Measurements from ENCODE around the gene C19orf25. TPM values are rescaled to one million over a fixed set of nuclear protein-coding genes. Genes with fewer than 3 reads are reported as not detected.

C19orf25 gene
- total and polyA plus RNA-seq, 9 of the 15 experiments (the other 6 are each of a cell fraction or from before 2014, with no cell fraction given) = 0.79 to 96.0 (median 36.1) TPM

DNA sequence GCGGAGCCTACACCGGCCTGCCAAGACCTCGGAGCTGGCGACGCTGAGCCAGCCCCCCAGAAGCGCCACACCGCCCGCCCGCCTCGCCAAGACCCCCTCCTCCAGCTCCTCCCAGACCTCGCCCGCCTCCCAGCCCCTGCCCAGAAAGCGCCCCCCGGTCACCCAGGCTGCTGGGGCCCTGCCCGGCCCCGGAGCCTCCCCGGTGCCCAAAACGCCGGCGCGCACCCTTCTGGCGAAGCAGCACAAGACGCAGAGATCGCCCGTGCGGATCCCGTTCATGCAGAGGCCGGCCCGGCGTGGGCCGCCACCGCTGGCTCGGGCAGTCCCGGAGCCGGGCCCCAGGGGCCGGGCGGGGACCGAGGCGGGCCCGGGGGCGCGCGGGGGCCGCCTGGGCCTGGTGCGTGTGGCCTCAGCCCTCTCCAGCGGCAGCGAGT is 10.2 kb downstream of the C19orf25 start:
- FAIRE-seq (no peak), ATAC-seq (no peak), DNase-seq (ENCODE audit: extremely low read depth in 1 of 4, low spot score in 3 of 4) (no peak)
- TF ChIP-seq, protein P1, sequence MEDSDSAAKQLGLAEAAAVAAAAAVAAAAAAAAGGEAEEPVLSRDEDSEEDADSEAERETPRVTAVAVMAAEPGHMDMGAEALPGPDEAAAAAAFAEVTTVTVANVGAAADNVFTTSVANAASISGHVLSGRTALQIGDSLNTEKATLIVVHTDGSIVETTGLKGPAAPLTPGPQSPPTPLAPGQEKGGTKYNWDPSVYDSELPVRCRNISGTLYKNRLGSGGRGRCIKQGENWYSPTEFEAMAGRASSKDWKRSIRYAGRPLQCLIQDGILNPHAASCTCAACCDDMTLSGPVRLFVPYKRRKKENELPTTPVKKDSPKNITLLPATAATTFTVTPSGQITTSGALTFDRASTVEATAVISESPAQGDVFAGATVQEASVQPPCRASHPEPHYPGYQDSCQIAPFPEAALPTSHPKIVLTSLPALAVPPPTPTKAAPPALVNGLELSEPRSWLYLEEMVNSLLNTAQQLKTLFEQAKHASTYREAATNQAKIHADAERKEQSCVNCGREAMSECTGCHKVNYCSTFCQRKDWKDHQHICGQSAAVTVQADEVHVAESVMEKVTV (CRISPR knock-in tag; IDR thresholded peaks at IDR 0.05) = no peak
- peak; percentile 18; the same call in 1 of the 2 replicates for TF ChIP-seq POLR2G (IDR thresholded peaks at IDR 0.05; ENCODE audit: low read depth, low read length)
- peaks cover 14% of the 10 kb centered on the region for H4K20me1 ChIP-seq (replicated peaks; ENCODE audit: control insufficient read depth, insufficient read depth, low read length)
- in situ Hi-C loops (cut with MboI) (no loop called here), intact Hi-C loops (cut with micrococcal nuclease) (no loop called here)
- H3K27ac ChIP-seq (ENCODE audit: extremely low read depth, low read depth, low read length) = no peak overlapping the region
- 44% methylated on average over 17 of the region's 47 CpGs for WGBS (ENCODE audit: insufficient coverage, low coverage, missing lambda C conversion rate)
- H3K4me1 ChIP-seq (replicated peaks in 1 of 2; ENCODE audit: control insufficient read depth in 2 of 2, insufficient read depth in 2 of 2, low read length in 2 of 2) = peaks cover 6 to 74% of the 10 kb centered on the region in 2 experiments; a peak in 4 of 5 replicates
- H3K9me3 ChIP-seq (replicated peaks; ENCODE audit: control insufficient read depth, insufficient read depth, low read depth, low read length) = no peaks in the 10 kb centered on the region
- peaks cover 21% of the 10 kb centered on the region for H3K79me2 ChIP-seq (ENCODE audit: control insufficient read depth, insufficient read depth, low read length)
- no peaks in the 10 kb centered on the region for H3K27me3 ChIP-seq (ENCODE audit: control insufficient read depth in 2 of 2, insufficient read depth in 2 of 2, low read length in 2 of 2)
- no peaks in the 10 kb centered on the region for H3K36me3 ChIP-seq (ENCODE audit: control insufficient read depth, insufficient read depth, low read length)
- H3K4me3 ChIP-seq = no peak overlapping the region
- no TSS peak for BruUV-seq (replicated peaks)
- H3K9ac ChIP-seq (ENCODE audit: insufficient read depth in 1 of 2, low read depth in 2 of 2, low read length in 2 of 2) = no peak overlapping the region
- no peak overlapping the region for H2AFZ ChIP-seq (ENCODE audit: low read depth, low read length)
- H3K9me1 ChIP-seq (ENCODE audit: control insufficient read depth, insufficient read depth, low read length) = no peaks in the 10 kb centered on the region
- POLR2A ChIA-PET = no interaction called here
- H3K4me2 ChIP-seq (ENCODE audit: insufficient read depth, low read length) = no peak overlapping the region
- CTCF ChIA-PET (ENCODE audit: low intra/inter-chr PET ratio) = no interaction called here

DNA sequence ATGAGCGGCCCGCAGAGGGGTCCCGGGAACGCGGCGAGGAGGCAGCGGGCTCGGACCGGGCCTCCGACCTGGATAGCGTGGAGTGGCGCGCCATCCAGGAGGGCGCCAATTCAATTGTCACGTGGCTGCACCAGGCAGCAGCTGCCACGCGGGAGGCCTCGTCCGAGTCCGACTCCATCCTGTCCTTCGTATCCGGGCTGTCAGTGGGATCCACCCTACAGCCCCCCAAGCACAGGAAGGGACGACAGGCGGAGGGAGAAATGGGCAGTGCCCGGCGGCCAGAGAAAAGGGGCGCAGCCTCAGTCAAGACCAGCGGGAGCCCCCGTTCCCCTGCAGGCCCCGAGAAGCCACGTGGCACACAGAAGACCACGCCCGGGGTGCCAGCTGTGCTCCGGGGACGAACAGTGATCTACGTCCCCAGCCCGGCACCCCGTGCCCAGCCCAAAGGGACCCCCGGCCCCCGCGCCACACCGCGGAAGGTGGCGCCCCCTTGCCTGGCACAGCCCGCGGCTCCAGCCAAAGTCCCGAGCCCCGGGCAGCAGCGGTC is 10.7 kb downstream of the C19orf25 start:
- TF ChIP-seq, protein P2, sequence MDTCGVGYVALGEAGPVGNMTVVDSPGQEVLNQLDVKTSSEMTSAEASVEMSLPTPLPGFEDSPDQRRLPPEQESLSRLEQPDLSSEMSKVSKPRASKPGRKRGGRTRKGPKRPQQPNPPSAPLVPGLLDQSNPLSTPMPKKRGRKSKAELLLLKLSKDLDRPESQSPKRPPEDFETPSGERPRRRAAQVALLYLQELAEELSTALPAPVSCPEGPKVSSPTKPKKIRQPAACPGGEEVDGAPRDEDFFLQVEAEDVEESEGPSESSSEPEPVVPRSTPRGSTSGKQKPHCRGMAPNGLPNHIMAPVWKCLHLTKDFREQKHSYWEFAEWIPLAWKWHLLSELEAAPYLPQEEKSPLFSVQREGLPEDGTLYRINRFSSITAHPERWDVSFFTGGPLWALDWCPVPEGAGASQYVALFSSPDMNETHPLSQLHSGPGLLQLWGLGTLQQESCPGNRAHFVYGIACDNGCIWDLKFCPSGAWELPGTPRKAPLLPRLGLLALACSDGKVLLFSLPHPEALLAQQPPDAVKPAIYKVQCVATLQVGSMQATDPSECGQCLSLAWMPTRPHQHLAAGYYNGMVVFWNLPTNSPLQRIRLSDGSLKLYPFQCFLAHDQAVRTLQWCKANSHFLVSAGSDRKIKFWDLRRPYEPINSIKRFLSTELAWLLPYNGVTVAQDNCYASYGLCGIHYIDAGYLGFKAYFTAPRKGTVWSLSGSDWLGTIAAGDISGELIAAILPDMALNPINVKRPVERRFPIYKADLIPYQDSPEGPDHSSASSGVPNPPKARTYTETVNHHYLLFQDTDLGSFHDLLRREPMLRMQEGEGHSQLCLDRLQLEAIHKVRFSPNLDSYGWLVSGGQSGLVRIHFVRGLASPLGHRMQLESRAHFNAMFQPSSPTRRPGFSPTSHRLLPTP (IDR thresholded peaks at IDR 0.05; ENCODE audit: borderline replicate concordance, extremely low read depth, insufficient read length) = no peak
- TF ChIP-seq CSDE1 (IDR thresholded peaks at IDR 0.05) (no peak), RUNX1 (IDR thresholded peaks at IDR 0.05; ENCODE audit: low read depth) (no peak), RBBP5 (IDR thresholded peaks at IDR 0.05; ENCODE audit: borderline replicate concordance, insufficient read depth, low read length, poor library complexity, severe bottlenecking) (no peak), POLR2G (IDR thresholded peaks at IDR 0.05; ENCODE audit: low read depth, low read length) (peak; percentile 48), HNRNPL (IDR thresholded peaks at IDR 0.05; ENCODE audit: low read depth, low read length) (peak; percentile 80; the same call in 1 of the 2 replicates)
- H3K9ac ChIP-seq (ENCODE audit: insufficient read depth in 1 of 2, low read depth in 2 of 2, low read length in 2 of 2) = no peak overlapping the region
- peaks cover 21% of the 10 kb centered on the region for H3K79me2 ChIP-seq (ENCODE audit: control insufficient read depth, insufficient read depth, low read length)
- H3K9me1 ChIP-seq (ENCODE audit: control insufficient read depth, insufficient read depth, low read length) = no peaks in the 10 kb centered on the region
- DNase-seq (ENCODE audit: extremely low read depth in 1 of 4, low spot score in 3 of 4) = no peak
- H3K4me3 ChIP-seq = no peak overlapping the region
- 93% methylated on average over 20 of the region's 49 CpGs for WGBS (ENCODE audit: insufficient coverage, low coverage, missing lambda C conversion rate)
- peaks cover 6 to 70% of the 10 kb centered on the region in 2 experiments; a peak in 4 of 5 replicates for H3K4me1 ChIP-seq (replicated peaks in 1 of 2; ENCODE audit: control insufficient read depth in 2 of 2, insufficient read depth in 2 of 2, low read length in 2 of 2)
- POLR2A ChIA-PET = no interaction called here
- in situ Hi-C loops (cut with MboI) (no loop called here), intact Hi-C loops (cut with micrococcal nuclease) (no loop called here)
- no peak overlapping the region for H3K27ac ChIP-seq (ENCODE audit: extremely low read depth, low read depth, low read length)
- H3K36me3 ChIP-seq (ENCODE audit: control insufficient read depth, insufficient read depth, low read length) = no peaks in the 10 kb centered on the region
- H3K27me3 ChIP-seq (ENCODE audit: control insufficient read depth in 2 of 2, insufficient read depth in 2 of 2, low read length in 2 of 2) = no peaks in the 10 kb centered on the region
- FAIRE-seq = no peak
- CTCF ChIA-PET (ENCODE audit: low intra/inter-chr PET ratio) = no interaction called here
- H4K20me1 ChIP-seq (replicated peaks; ENCODE audit: control insufficient read depth, insufficient read depth, low read length) = peaks cover 14% of the 10 kb centered on the region
- no peaks in the 10 kb centered on the region for H3K9me3 ChIP-seq (replicated peaks; ENCODE audit: control insufficient read depth, insufficient read depth, low read depth, low read length)
- H2AFZ ChIP-seq (ENCODE audit: low read depth, low read length) = no peak overlapping the region
- no TSS peak for BruUV-seq (replicated peaks)
- ATAC-seq = no peak
- H3K4me2 ChIP-seq (ENCODE audit: insufficient read depth, low read length) = no peak overlapping the region

Measured in K562 (cell line).